ENCODE results near the gene ITGAX.

DNA sequence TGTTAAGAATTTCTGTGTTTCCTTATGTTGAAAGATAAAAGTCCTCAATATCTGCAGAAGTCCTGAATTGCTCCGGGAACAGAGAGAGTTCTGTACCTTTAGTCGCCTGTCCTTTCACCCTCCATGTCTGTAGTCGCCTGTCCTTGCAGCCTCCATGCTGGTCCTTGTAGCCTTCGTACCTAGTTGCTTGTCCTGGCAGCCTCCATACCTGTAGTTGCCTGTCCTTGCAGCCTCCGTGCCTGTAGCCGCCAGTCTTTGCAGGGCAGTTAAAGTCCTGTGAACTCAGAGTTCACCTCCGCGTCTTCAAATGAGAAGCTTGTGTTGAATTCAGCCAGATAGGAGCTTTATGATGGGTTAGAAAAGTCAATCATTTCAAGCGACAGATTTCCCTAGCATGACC lies 19.5 kb upstream of the ITGAX start:
- TF ChIP-seq, protein P1, sequence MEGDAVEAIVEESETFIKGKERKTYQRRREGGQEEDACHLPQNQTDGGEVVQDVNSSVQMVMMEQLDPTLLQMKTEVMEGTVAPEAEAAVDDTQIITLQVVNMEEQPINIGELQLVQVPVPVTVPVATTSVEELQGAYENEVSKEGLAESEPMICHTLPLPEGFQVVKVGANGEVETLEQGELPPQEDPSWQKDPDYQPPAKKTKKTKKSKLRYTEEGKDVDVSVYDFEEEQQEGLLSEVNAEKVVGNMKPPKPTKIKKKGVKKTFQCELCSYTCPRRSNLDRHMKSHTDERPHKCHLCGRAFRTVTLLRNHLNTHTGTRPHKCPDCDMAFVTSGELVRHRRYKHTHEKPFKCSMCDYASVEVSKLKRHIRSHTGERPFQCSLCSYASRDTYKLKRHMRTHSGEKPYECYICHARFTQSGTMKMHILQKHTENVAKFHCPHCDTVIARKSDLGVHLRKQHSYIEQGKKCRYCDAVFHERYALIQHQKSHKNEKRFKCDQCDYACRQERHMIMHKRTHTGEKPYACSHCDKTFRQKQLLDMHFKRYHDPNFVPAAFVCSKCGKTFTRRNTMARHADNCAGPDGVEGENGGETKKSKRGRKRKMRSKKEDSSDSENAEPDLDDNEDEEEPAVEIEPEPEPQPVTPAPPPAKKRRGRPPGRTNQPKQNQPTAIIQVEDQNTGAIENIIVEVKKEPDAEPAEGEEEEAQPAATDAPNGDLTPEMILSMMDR (IDR thresholded peaks at IDR 0.05), result no peak
- TF ChIP-seq POLR2A (IDR thresholded peaks at IDR 0.05), result no peak

All from sigmoid colon (tissue), 3 donors.